HG03280 (cell line): ENCODE data around the gene FHIP2A.
"Not testable (repeated sequence)": the region's sequence is repeated elsewhere in the genome, so short reads cannot be mapped to it uniquely, and the experiment has no call there.

ENCODE experiments used
- ATAC-seq: cut with Tn5 transposase; IDR thresholded peaks from one replicate; pipeline ENCODE4 v1.9.1; 2021; ENCODE audit warnings: mild to moderate bottlenecking, moderate library complexity; ENCODE audit not compliant: unreplicated experiment

FHIP2A gene

GRCh38 chr10:114855776-114856543 lies 34.4 kb downstream of the FHIP2A start:
- ATAC-seq = peak; percentile 63

GRCh38 chr10:114856544-114857287 lies 35.1 kb downstream of the FHIP2A start:
- no peak for ATAC-seq

- not testable (repeated sequence) for ATAC-seq
Observed at GRCh38 chr10:114857288-114857565, 35.6 kb downstream of the FHIP2A start.

- no peak for ATAC-seq
Observed at GRCh38 chr10:114857922-114858629, 36.5 kb downstream of the FHIP2A start.

- ATAC-seq = no peak
Observed at GRCh38 chr10:114859222-114859621, 37.6 kb downstream of the FHIP2A start.

GRCh38 chr10:114862456-114862855 lies 40.9 kb downstream of the FHIP2A start:
- ATAC-seq = no peak

GRCh38 chr10:114867365-114867764 lies 45.8 kb downstream of the FHIP2A start:
- ATAC-seq = no peak

GRCh38 chr10:114868870-114869519 lies 47.4 kb downstream of the FHIP2A start:
- ATAC-seq = no peak

GRCh38 chr10:114869520-114869892 lies 47.9 kb downstream of the FHIP2A start:
- no peak for ATAC-seq

GRCh38 chr10:114870486-114870885 lies 48.9 kb downstream of the FHIP2A start:
- ATAC-seq = no peak

GRCh38 chr10:114871379-114871778 lies 49.8 kb downstream of the FHIP2A start:
- ATAC-seq = no peak
